H1 (cell line): Measurements from ENCODE around the gene ACACB. TPM values are rescaled to one million over a fixed set of nuclear protein-coding genes. Genes with fewer than 3 reads are reported as not detected.

ENCODE experiments used
- CTCF ChIA-PET: fragments of 300-600 bp; sonication (Branson Sonifier 250); formaldehyde crosslinking; loops from one replicate; lab custom pipeline; 2021; ENCODE audit not compliant: partially characterized antibody; lab: Charles Lee
- POLR2A ChIA-PET: fragments of 300-600 bp; sonication (Branson Sonifier 250); formaldehyde crosslinking; loops from one replicate; lab custom pipeline; 2021; ENCODE audit warnings: inconsistent platforms; ENCODE audit not compliant: partially characterized antibody; lab: Charles Lee
- DNase-seq, 2 experiments: peaks; one replicate each; pipeline versions ENCODE4 v3.0.0 to v3.0.0-alpha.2; 2010 to 2022; ENCODE audit warnings: low spot score in 2 of 2, low read depth in 1 of 2, mixed read lengths in 1 of 2
- FAIRE-seq: peaks from 2 replicates; lab custom pipeline; 2011; peaks lifted over from hg19 to GRCh38; lab: Jason Lieb, UNC
- H2AFZ ChIP-seq: 2 replicates; pipeline ENCODE4 v1.8.1; 2012; ENCODE audit warnings: low read length, inconsistent platforms
- H2AK5ac ChIP-seq: 2 replicates; pipeline ENCODE4 v1.6.1; 2013; ENCODE audit warnings: low read depth, low read length
- H2BK120ac ChIP-seq: replicated peaks from 2 replicates; pipeline ENCODE3; 2013; ENCODE audit warnings: low read depth, low read length, inconsistent platforms
- H2BK12ac ChIP-seq: 2 replicates; pipeline ENCODE4 v1.6.1; 2013; ENCODE audit warnings: low read depth, low read length
- H2BK15ac ChIP-seq: 2 replicates; pipeline ENCODE4 v1.6.1; 2013; ENCODE audit warnings: low read length
- H2BK20ac ChIP-seq: 2 replicates; pipeline ENCODE4 v1.6.1; 2013; ENCODE audit warnings: low read length
- H2BK5ac ChIP-seq: 2 replicates; pipeline ENCODE4 v1.6.1; 2013; ENCODE audit warnings: low read depth, low read length
- H3K14ac ChIP-seq: 2 replicates; pipeline ENCODE4 v1.6.1; 2013; ENCODE audit warnings: inconsistent platforms; ENCODE audit not compliant: insufficient read length
- H3K18ac ChIP-seq: 2 replicates; pipeline ENCODE4 v1.6.1; 2013; ENCODE audit warnings: low read length; ENCODE audit errors: extremely low read depth
- H3K23ac ChIP-seq: 2 replicates; pipeline ENCODE4 v1.6.1; 2013; ENCODE audit warnings: inconsistent platforms; ENCODE audit not compliant: insufficient read length
- H3K23me2 ChIP-seq: 2 replicates; pipeline ENCODE4 v1.6.1; 2013; ENCODE audit warnings: low read depth, low read length
- H3K27ac ChIP-seq: 2 replicates; pipeline ENCODE4 v1.6.1; 2011; ENCODE audit warnings: low read depth, low read length, inconsistent platforms
- H3K27me3 ChIP-seq, 4 experiments: replicated peaks in 1 of 4; 1 replicate in 1 of 4; 2 replicates in 3 of 4; pipeline versions ENCODE4 v1.6.1 to v1.8.1; 2011 to 2013; ENCODE audit warnings: low read length in 3 of 4, mild to moderate bottlenecking in 3 of 4, inconsistent platforms in 2 of 4, mixed read lengths in 2 of 4, moderate library complexity in 1 of 4; ENCODE audit not compliant: control insufficient read depth in 3 of 4, insufficient read depth in 3 of 4; ENCODE audit errors: extremely low read depth in 1 of 4
- H3K36me3 ChIP-seq, 4 experiments: 2 replicates each; pipeline versions ENCODE4 v1.6.1 to v1.8.1; 2011 to 2013; ENCODE audit warnings: mild to moderate bottlenecking in 4 of 4, low read length in 3 of 4, moderate library complexity in 2 of 4, control low read depth in 1 of 4, inconsistent platforms in 1 of 4; ENCODE audit not compliant: insufficient read depth in 4 of 4, control insufficient read depth in 2 of 4
- H3K4ac ChIP-seq: replicated peaks from 2 replicates; pipeline ENCODE3; 2013; ENCODE audit warnings: low read length, low read depth, mixed read lengths, inconsistent platforms; ENCODE audit not compliant: insufficient read length
- H3K4me1 ChIP-seq, 4 experiments: replicated peaks in 1 of 4; 1 replicate in 1 of 4; 2 replicates in 3 of 4; pipeline versions ENCODE4 v1.6.1 to v1.8.1; 2011 to 2013; ENCODE audit warnings: low read length in 3 of 4, inconsistent platforms in 2 of 4, mixed read lengths in 1 of 4; ENCODE audit not compliant: insufficient read depth in 4 of 4, control insufficient read depth in 3 of 4
- H3K4me2 ChIP-seq, 2 experiments: 2 replicates each; pipeline versions ENCODE4 v1.6.1 to v1.8.1; 2011 to 2013; ENCODE audit warnings: low read depth in 2 of 2, low read length in 2 of 2, control low read depth in 1 of 2, inconsistent platforms in 1 of 2, mild to moderate bottlenecking in 1 of 2; ENCODE audit not compliant: insufficient read depth in 1 of 2
- H3K4me3 ChIP-seq, 4 experiments: fragments of 200-600, 300-600 bp in 1 of 4; sonication (generic), shearing (Covaris generic), sonication (Bioruptor Twin) in 1 of 4; 2 replicates each; pipeline versions ENCODE4 v1.5.1 to v1.8.1; 2011 to 2016; ENCODE audit warnings: low read length in 4 of 4, low read depth in 3 of 4, control low read depth in 2 of 4, inconsistent platforms in 2 of 4, mild to moderate bottlenecking in 2 of 4, mixed read lengths in 1 of 4, moderate library complexity in 1 of 4; ENCODE audit not compliant: insufficient read depth in 2 of 4; ENCODE audit errors: extremely low read depth in 1 of 4
- H3K56ac ChIP-seq: replicated peaks from 2 replicates; pipeline ENCODE3; 2013; ENCODE audit warnings: low read depth, mild to moderate bottlenecking, mixed read lengths, low read length, inconsistent platforms; ENCODE audit not compliant: insufficient read length
- H3K79me1 ChIP-seq: 2 replicates; pipeline ENCODE4 v1.6.1; 2013; ENCODE audit warnings: low read depth, low read length, control low read depth
- H3K79me2 ChIP-seq, 2 experiments: 2 replicates each; pipeline versions ENCODE4 v1.6.1 to v1.8.1; 2012 to 2013; ENCODE audit warnings: low read length in 2 of 2, mild to moderate bottlenecking in 2 of 2, inconsistent platforms in 1 of 2; ENCODE audit not compliant: insufficient read depth in 2 of 2, control insufficient read depth in 1 of 2
- H3K9ac ChIP-seq, 4 experiments: replicated peaks in 1 of 4; 1 replicate in 1 of 4; 2 replicates in 3 of 4; pipeline versions ENCODE4 v1.6.1 to v1.8.1; 2011 to 2013; ENCODE audit warnings: low read depth in 3 of 4, low read length in 3 of 4, control low read depth in 2 of 4, mild to moderate bottlenecking in 2 of 4, moderate library complexity in 2 of 4, inconsistent platforms in 1 of 4; ENCODE audit errors: extremely low read depth in 1 of 4
- H3K9me3 ChIP-seq, 2 experiments: 2 replicates each; pipeline versions ENCODE4 v1.6.1 to v1.8.1; 2012 to 2013; ENCODE audit warnings: mild to moderate bottlenecking in 2 of 2, moderate library complexity in 2 of 2, control low read depth in 1 of 2, inconsistent platforms in 1 of 2, low read depth in 1 of 2, low read length in 1 of 2, mixed read lengths in 1 of 2; ENCODE audit not compliant: insufficient read depth in 2 of 2
- H4K20me1 ChIP-seq, 2 experiments: replicated peaks in 1 of 2; 2 replicates each; pipeline versions ENCODE3 to v1.8.1; 2011 to 2013; ENCODE audit warnings: inconsistent platforms in 2 of 2, low read length in 2 of 2, mild to moderate bottlenecking in 1 of 2; ENCODE audit not compliant: insufficient read depth in 2 of 2, control insufficient read depth in 1 of 2
- H4K5ac ChIP-seq: 2 replicates; pipeline ENCODE4 v1.6.1; 2013; ENCODE audit warnings: low read length, low read depth, mixed read lengths, inconsistent platforms; ENCODE audit not compliant: insufficient read length
- H4K8ac ChIP-seq: 2 replicates; pipeline ENCODE4 v1.8.0; 2013; ENCODE audit warnings: mild to moderate bottlenecking, moderate library complexity, low read length, inconsistent platforms; ENCODE audit not compliant: insufficient read depth; ENCODE audit errors: extremely low read depth
- H4K91ac ChIP-seq: replicated peaks from 2 replicates; pipeline ENCODE3; 2013; ENCODE audit warnings: low read length, mixed read lengths, inconsistent platforms; ENCODE audit not compliant: insufficient read length
- ASH2L ChIP-seq: fragments of 200-600, 300-600 bp; sonication (generic); IDR thresholded peaks from one replicate; pipeline ENCODE4 v1.7.1; 2017; ENCODE audit warnings: low read length
- CHD2 ChIP-seq: IDR thresholded peaks from 2 replicates; pipeline ENCODE4 v1.6.1; 2012; ENCODE audit warnings: low read length, improper control_type of control experiment
- EZH2 ChIP-seq: fragments of 200-600 bp; sonication (generic); IDR thresholded peaks from 2 replicates; pipeline ENCODE4 v1.7.1; 2012; ENCODE audit warnings: low read depth, mild to moderate bottlenecking, moderate library complexity, low read length, inconsistent platforms; ENCODE audit not compliant: severe bottlenecking
- RAD21 ChIP-seq, 2 experiments: IDR thresholded peaks in 1 of 2; conservative IDR thresholded peaks in 1 of 2; 2 replicates each; pipeline ENCODE4 v1.6.1; 2011; ENCODE audit warnings: low read depth in 2 of 2, low read length in 2 of 2, improper control_type of control experiment in 1 of 2, inconsistent platforms in 1 of 2, mild to moderate bottlenecking in 1 of 2, moderate library complexity in 1 of 2
- SUZ12 ChIP-seq: fragments of 200-600 bp; sonication (generic); IDR thresholded peaks from 2 replicates; pipeline ENCODE4 v1.6.1; 2012; ENCODE audit warnings: mild to moderate bottlenecking, inconsistent platforms, low read length, moderate library complexity, mixed read lengths
- TBP ChIP-seq: IDR thresholded peaks from 2 replicates; pipeline ENCODE4 v1.6.1; 2011; ENCODE audit warnings: low read depth, low read length, improper control_type of control experiment
- WGBS, 2 experiments: shearing (Covaris generic) in 1 of 2; methylation state at CpG; one replicate each; pipeline versions ENCODE4 v1.1.6 to v1.1.7; 2013 to 2015; ENCODE audit warnings: low lambda C conversion rate in 2 of 2, mixed read lengths in 2 of 2, inconsistent platforms in 1 of 2, low coverage in 1 of 2, missing lambda C conversion rate in 1 of 2; ENCODE audit not compliant: insufficient replicate concordance in 2 of 2, insufficient coverage in 1 of 2, insufficient read length in 1 of 2; ENCODE audit errors: extremely low coverage in 1 of 2, missing lambda C conversion rate in 1 of 2; 5-methylcytosine and 5-hydroxymethylcytosine counted together
- polyA plus RNA-seq, 7 experiments: library from polyadenylated mRNA; depleted of rRNA in 3 of 7; stranded (reverse) in 5 of 7; unstranded in 2 of 7; fragments of >200 nt in 5 of 7; fragments of 200-250 nt in 2 of 7; gene quantifications; 1 replicate in 5 of 7; 2 replicates in 1 of 7; 4 replicates in 1 of 7; pipeline versions ENCODE4 v1.2.1 to v1.2.3, GENCODE V29; 2011 to 2013; ENCODE audit warnings: missing spikeins in 2 of 7, mixed read lengths in 2 of 7
- total RNA-seq: library from RNA; stranded (reverse); fragmentation: NEBNext Ultra II Directional; extraction: Animal tissue kit (Norgen Biotek cat#: 25700); gene quantifications from 2 replicates; pipeline ENCODE4 v1.2.1, GENCODE V29; 2021

Gene ACACB
- total and polyA plus RNA-seq, 2 of the 8 experiments (the other 6 are each of a cell fraction or from before 2014, with no cell fraction given), result 5.8 to 15.3 TPM

DNA sequence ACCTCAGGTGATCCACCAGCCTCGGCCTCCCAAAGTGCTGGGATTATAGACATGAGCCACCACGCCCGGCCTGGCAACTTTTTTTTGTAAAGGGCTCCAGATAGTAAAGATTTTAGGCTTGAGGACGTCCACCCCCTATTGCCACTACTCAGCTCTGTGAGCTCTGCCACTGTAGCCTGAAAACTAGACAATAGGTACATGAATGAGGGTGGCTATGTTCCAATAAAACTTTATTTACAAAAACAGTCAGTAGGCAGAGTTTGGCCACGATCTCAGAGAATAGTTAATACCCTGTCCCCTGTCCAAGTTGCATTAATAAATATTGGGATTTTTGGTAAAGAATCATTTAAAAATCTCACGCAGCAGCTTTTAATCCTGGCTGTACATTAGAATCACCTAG lies 102.6 kb downstream of the ACACB start:
- 87% methylated on average over 6 of the region's 6 CpGs; no CpG with 5 or more reads in 1 of the 2 experiments for WGBS, 2 experiments
- peaks cover 0 to 2% of the 10 kb centered on the region in 2 experiments for H4K20me1 ChIP-seq
- no peaks in the 10 kb centered on the region for H3K27me3 ChIP-seq
- POLR2A ChIA-PET, result no interaction called here
- no peak overlapping the region for H2BK5ac ChIP-seq
- H3K79me1 ChIP-seq, result no peaks in the 10 kb centered on the region
- no peak overlapping the region for H4K8ac ChIP-seq
- H2BK15ac ChIP-seq, result no peak overlapping the region
- no peak overlapping the region for H3K23ac ChIP-seq
- no peak overlapping the region for H2BK12ac ChIP-seq
- no peak overlapping the region for H3K9ac ChIP-seq
- H3K4me2 ChIP-seq, result no peak overlapping the region
- no peak overlapping the region for H2AFZ ChIP-seq
- no peaks in the 10 kb centered on the region for H3K79me2 ChIP-seq
- DNase-seq (no peak), FAIRE-seq (no peak)
- no peak overlapping the region for H2BK20ac ChIP-seq
- H3K23me2 ChIP-seq, result no peaks in the 10 kb centered on the region
- no peak overlapping the region for H3K4ac ChIP-seq
- H3K56ac ChIP-seq, result no peak overlapping the region
- no peaks in the 10 kb centered on the region for H3K9me3 ChIP-seq
- H3K4me1 ChIP-seq, result no peaks in the 10 kb centered on the region
- H4K91ac ChIP-seq, result no peak overlapping the region
- H3K36me3 ChIP-seq, result peaks cover 0 to 3% (median 0%) of the 10 kb centered on the region in 4 experiments; a peak in 2 of 8 replicates
- no peak overlapping the region for H2AK5ac ChIP-seq
- H4K5ac ChIP-seq, result no peak overlapping the region
- H3K27ac ChIP-seq, result no peak overlapping the region
- no peak overlapping the region for H3K4me3 ChIP-seq
- no peak overlapping the region for H3K14ac ChIP-seq
- no peak overlapping the region for H2BK120ac ChIP-seq
- no peak overlapping the region for H3K18ac ChIP-seq
- CTCF ChIA-PET, result no interaction called here
- TF ChIP-seq TBP, result no peak
- no peak for TF ChIP-seq CHD2
- TF ChIP-seq SUZ12, result no peak
- TF ChIP-seq ASH2L, result no peak
- TF ChIP-seq RAD21 (IDR thresholded peaks at IDR 0.05 in 1 of 2, conservative IDR thresholded peaks at IDR 0.05 in 1 of 2; ENCODE audit: low read depth in 2 of 2, low read length in 2 of 2), result no peak
- no peak for TF ChIP-seq EZH2
